Measurements from ENCODE around the gene CREG2.

DNA sequence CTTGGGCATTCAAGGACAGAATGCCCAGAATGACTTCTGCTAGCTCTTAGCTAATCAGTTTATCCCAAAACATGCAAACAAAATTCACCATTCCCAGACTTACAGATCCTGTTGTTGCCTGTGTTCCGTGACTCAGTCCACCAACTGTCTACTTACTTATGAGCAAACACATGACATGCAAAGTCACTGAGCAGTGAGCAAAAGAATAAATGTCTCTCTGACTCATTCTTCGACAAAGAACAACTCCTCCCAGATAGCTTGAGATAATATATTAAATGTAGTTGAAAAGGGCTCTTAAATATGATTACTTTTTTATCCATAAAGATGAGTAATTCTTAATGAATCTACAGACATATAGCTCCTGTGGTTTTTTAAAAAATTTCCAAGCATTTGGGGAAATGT lies 9.0 kb upstream of the CREG2 start:
- TF ChIP-seq, protein P1, sequence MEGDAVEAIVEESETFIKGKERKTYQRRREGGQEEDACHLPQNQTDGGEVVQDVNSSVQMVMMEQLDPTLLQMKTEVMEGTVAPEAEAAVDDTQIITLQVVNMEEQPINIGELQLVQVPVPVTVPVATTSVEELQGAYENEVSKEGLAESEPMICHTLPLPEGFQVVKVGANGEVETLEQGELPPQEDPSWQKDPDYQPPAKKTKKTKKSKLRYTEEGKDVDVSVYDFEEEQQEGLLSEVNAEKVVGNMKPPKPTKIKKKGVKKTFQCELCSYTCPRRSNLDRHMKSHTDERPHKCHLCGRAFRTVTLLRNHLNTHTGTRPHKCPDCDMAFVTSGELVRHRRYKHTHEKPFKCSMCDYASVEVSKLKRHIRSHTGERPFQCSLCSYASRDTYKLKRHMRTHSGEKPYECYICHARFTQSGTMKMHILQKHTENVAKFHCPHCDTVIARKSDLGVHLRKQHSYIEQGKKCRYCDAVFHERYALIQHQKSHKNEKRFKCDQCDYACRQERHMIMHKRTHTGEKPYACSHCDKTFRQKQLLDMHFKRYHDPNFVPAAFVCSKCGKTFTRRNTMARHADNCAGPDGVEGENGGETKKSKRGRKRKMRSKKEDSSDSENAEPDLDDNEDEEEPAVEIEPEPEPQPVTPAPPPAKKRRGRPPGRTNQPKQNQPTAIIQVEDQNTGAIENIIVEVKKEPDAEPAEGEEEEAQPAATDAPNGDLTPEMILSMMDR (IDR thresholded peaks at IDR 0.05), result no peak
- TF ChIP-seq EP300 (IDR thresholded peaks at IDR 0.05), result no peak
